Jurkat, Clone E6-1 (cell line): ENCODE measurements around the gene NEU4.
A peak's percentile ranks its signal among the peaks of the same experiment; 100 is the strongest.

Experiments used
- DNase-seq: peaks from one replicate; pipeline ENCODE4 v3.0.0-alpha.2; 2011; ENCODE audit warnings: low read depth, low spot score
- H3K4me3 ChIP-seq: 2 replicates; pipeline ENCODE4 v1.5.1; 2011; ENCODE audit warnings: mild to moderate bottlenecking, low read length, control low read depth, moderate library complexity

Gene NEU4

DNA sequence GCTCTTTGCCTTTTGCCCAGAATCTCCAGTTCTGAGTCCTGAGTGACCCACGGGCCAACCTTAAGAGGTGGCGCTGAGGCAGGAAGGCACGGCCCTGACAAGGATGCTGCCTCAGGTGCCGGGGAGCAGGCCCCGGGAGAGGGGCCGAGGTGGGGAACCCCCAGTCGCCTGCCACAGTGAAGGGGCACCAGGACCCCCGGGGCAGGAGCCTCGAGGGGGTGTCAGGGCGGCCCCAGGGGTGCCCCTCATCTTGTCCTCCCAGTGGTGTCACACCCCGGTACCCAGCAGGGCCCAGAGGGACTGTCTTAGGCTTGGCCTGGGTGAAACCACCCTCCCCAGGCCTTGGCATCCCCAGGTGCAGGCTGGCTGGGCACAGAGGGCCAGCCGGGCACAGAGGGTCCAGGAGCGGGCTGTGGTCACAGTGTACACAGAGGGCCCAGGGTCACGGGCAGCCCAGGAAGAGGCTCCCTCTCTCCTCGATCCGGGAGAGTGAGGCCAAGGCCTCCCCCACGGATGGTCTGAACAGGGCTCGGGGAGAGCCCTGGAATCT lies 48.7 kb downstream of the NEU4 start:
- no peak for DNase-seq
- no peak overlapping the region for H3K4me3 ChIP-seq

DNA sequence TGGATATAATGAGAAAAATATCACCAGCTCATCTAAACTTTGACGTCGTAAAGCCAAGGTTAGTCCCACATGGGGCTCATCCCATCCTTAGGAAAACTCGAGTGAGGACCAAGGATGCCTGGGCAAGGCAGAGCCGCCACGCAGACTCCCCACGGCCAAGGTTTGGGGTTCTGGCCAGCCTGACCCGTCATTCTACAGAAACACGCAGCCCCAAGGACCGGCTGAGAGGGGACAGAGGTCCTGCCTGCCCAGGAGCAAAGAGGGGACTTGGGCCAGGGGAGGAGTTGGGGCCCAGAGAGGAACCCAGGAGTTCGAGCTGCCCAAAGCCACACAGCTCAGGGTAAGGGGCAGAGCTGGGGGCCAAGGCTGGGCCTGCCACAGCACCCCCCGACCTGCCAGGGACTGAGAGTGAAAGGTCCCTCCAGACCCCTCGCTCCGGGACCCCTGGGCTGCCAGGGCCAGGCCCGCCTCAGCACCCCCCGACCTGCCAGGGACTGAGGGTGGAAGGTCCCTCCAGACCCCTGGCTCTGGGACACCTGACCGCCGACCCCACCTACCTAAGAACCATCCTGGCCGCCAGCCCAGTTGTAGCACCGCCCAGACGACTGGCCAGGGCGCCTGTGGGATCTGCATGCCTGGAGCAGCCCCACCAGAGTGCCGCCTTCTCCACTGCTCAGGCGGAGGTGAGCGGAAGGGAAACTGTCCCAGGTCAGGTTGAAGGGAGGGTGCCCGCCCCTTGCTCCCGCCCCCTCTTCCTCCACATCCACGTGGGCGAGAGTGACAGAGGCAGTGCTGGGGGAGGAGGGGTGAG lies 49.4 kb downstream of the NEU4 start, which contains the start of gene PDCD1:
Gene PDCD1 (minus strand): TSS at position 689 of the 811 bp plus-strand sequence. CDS start 56 bp downstream, at position 633.
- DNase-seq = no peak
- peak within 1 kb of the TSS; percentile 25 for H3K4me3 ChIP-seq

DNA sequence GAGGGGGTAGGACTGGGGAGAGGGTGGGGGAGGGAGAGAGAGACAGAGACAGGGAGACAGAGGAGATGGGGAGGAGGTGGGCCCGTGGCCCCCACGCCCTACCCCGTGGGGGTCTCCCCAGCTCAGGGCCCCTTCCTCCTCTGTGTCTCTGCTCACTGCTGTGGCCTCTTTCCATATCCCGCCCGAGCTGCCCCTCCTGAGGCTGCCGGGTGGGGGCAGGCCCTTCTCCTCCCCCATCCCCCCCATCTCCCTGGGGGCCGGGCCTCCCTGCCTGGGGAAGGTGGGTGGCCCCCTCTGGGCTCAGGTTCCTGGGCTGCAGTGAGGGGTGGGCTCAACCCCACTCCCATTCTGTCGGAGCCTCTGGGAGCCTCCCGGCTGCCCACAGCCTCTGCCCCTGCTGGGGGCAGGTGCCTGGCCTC lies 50.0 kb downstream of the NEU4 start:
- no peak for DNase-seq
- no peak overlapping the region for H3K4me3 ChIP-seq

DNA sequence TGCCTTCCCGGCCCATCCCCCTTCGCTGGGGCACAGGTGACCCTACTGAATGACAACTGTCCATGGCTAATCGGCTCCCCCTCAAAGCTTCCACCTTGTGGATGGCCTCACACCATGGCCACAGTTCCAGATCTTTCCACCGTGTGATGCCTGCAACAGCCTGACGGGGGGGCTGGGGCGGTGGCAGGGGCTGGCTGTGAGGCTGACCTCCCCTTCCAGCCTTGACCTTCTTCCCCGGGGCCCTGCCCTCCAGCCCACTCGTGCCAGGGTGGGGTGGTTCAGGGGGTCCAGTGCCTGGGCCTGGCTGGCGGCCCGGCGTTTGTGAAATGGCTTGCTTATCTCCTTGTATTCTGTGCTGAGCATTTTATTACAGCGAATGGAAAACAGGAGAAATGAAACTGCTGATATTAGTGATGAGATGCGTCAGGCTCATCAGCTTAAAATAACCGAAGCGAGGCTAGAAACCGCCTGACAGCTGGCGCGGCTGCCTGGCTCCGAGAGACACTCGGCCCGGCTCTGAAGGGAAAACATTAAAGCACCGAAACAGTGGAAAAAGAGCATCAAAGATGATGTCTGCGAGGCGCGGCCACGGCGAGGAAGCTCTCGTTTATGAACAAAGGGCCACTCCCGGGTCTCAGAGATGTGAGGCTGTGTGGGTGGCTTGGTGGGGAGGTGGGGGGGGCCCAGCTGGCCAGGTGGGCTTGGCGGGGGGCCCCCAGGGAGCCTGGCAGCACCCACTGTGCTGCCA lies 50.6 kb downstream of the NEU4 start:
- peak overlapping the region; percentile 25 for H3K4me3 ChIP-seq
- DNase-seq = peak; percentile 68

DNA sequence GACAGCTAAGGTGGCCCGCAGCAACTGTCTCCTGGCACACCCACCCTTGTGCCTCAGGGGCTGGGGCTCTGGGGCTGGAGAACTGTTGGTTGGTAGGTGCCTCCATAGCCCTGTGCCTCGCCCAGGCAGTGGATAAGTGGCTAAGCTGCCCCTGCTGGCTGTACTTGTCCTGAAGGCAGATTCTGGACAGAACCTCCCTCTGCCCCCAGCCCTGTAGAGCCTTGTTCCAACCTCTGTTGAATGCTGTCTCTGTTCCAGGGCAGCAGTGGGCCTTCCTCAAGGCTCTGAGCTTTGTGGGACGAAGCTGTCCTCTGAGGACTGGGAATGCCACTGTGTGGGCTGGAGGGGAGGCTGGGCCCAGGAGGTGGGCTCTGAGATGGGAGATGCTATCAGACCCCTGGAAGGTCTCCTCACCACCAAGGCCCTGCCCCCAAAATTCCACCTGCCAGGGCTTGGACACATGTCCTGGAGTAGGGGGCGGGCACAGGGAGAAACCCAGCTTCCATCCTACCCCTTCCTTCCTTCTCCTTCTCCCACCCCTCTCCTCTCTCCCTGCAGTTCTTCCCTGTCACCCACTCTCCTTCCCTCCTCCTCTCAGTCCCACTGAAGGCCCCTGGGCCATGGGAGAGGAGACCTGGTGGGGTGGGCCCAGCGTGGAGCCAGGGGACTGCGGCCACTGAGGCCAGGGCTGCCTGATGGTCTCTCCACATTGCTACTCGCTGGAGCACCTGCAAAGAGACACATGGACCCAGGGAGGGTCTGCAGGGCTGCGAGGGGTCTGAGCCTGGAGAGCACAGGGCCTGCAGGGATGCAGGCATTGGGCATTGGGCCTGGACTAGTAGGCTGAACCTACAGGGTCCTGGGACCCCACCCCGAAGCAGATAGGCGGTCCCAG lies 51.4 kb downstream of the NEU4 start:
- DNase-seq = no peak
- H3K4me3 ChIP-seq = no peak overlapping the region; the same call in 1 of the 2 replicates

DNA sequence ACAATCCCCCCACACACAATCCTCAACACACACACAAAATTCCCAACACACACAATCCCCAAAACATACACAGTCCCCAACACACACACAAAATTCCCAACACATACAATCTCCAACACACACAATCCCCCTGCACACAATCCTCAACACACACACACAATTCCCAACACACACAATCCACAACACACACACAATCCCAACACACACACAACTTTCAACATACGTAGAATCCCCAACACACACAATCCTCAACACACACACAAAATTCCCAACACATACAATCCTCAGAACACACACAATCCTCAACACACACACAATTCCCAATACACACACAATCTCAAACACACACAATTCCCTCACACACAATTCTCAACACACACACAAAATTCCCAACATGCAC lies 52.3 kb downstream of the NEU4 start:
- no peak overlapping the region for H3K4me3 ChIP-seq
- no peak for DNase-seq

DNA sequence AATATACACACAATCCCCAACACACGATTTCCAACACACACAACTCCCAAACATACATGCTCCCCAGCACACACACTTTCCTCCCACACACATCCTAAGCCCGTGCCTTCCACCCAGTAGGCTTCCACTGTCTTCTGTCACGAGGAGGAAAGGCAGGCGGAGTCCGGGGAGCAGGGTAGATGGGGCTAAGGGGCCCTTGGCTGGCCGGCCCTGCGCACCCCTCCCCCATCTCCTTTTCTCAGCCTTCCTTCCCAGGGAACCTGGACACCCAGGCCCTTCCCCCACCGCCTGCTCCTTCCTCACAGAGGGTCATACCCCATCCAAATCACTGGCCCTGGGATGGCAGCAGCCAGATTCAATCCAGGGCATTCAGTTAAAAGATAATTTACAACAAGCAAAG lies 53.1 kb downstream of the NEU4 start:
- no peak for DNase-seq
- no peak overlapping the region for H3K4me3 ChIP-seq

DNA sequence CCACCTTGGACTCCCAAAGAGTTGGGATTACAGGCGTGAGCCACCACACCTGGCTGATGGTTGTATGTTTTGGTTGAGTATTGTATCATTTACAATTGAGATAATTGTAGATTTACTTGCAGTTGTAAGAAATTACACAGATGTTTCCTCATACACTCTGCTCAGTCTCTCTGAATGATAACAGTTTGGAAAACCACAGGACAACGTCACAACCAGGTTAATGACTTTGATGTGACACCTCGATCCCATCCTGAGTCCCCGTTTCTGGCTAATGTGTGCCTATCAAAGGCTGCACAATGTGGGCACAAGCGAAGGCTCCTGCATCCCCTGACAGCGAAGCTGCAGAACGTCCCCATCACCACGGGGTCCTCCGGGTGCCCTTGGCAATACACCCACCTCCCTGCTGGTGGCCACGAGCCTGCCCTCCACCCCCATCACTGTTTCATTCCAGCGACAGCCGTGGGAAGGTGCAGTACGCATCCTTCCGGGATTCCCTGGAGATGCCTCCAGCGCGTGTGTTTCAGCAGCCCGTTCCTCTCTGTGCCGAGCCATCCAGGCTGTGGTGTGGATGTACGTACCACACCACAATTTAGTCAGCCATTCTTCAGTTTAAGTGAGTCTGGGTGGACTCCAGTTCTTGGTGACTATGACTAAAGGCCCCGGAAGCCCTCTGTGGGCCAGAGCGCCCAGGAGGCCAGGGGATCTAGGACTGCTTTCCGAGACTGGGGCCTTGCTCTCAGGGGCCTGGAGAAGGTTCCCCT lies 54.0 kb downstream of the NEU4 start:
- DNase-seq = peak; percentile 69
- H3K4me3 ChIP-seq = no peak overlapping the region

DNA sequence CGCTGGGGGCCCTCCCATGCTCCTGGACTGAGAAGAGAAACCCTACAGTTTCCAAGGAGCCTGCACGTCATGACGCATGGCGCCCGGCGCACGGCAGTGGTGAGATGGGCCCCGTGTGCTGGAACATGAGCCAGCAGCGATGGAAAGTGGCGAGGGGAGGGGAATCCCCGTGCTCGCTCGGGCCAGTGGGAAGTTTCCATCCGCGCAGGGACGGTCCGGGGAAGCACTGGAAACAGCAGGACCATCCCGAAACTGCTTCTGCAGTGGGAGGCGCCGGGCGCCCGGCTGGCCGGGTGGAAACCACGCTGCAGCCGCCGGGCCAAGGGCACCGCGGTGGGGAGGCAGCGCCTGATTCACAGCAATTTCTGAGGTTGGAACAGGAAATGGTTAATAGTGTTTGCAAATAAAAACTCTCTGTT lies 54.6 kb downstream of the NEU4 start:
- no peak for DNase-seq
- no peak overlapping the region for H3K4me3 ChIP-seq

DNA sequence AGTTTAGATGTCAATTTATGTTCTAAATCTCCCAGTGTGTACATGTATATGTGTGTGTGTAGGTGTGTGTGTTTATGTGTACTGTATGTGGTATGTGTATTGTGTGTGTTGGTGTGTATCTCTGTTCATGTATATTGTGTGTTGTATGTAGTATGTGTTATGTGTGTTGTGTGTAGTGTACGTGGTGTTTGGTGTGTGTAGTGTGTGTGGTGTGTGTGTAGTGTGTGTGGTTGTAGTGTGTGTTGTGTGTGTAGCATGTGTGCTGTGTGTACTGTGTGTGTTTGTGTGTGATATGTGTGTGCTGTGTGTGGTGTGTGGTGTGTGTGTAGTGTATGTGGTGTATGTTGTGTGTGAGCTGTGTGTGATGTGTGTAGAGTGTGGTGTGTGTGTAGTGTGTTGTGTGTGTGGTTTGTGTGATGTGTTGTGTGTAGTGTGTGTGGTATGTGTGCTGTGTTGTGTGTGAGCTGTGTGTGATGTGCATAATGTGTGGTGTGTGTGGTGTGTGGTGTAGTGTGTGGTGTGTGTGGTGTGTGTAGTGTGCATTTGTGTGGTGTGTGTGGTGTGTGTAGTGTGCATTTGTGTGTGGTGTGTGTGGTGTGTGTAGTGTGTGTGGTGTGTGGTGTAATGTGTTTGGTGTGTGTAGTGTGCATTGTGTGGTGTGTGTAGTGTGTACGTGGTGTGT lies 55.3 kb downstream of the NEU4 start:
- no peak for DNase-seq

DNA sequence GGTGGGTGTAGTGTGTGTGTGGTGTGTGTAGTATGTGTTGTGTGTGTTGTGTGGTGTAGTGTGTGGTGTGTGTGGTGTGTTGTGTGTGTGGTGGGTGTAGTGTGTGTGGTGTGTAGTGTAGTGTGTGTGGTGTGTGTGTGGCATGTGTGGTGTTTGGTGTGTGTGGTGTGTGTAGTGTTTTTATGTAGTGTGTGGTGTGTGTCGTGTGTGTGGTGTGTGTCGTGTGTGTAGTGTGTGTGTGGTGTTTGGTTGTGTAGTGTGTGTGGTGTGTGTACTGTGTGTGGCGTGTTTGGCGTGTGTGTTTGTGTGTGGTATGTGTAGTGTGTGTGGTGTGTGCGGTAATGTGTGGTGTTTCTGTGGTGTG lies 55.8 kb downstream of the NEU4 start:
- H3K4me3 ChIP-seq = no peak overlapping the region
- no peak for DNase-seq

More for the DNA sequence above, 55.3 kb downstream of the NEU4 start:
- H3K4me3 ChIP-seq = no peak overlapping the region

DNA sequence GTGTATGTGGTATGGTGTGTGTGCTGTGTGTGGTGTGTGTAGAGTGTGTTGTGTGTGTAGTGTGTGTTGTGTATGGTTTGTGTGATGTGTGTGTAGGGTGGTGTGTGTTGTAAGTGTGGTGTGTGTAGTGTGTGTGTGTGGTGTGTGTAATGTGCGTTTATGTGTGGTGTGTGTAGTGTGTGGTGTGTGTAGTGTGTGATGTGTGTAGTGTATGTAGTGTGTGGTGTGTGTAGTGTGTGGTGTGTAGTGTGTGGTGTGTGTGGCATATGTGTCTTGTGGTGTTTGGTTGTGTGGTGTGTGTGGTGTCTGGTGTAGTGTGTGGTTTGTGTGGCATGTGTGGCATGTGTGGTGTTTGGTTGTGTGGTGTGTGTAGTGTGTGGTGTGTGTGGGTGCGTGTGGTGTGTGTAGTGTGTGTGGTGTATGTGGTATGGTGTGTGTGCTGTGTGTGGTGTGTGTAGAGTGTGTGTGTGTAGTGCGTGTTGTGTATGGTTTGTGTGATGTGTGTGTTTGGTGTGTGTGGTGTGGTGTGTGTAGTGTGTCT lies 56.5 kb downstream of the NEU4 start:
- H3K4me3 ChIP-seq = no peak overlapping the region
- no peak for DNase-seq

DNA sequence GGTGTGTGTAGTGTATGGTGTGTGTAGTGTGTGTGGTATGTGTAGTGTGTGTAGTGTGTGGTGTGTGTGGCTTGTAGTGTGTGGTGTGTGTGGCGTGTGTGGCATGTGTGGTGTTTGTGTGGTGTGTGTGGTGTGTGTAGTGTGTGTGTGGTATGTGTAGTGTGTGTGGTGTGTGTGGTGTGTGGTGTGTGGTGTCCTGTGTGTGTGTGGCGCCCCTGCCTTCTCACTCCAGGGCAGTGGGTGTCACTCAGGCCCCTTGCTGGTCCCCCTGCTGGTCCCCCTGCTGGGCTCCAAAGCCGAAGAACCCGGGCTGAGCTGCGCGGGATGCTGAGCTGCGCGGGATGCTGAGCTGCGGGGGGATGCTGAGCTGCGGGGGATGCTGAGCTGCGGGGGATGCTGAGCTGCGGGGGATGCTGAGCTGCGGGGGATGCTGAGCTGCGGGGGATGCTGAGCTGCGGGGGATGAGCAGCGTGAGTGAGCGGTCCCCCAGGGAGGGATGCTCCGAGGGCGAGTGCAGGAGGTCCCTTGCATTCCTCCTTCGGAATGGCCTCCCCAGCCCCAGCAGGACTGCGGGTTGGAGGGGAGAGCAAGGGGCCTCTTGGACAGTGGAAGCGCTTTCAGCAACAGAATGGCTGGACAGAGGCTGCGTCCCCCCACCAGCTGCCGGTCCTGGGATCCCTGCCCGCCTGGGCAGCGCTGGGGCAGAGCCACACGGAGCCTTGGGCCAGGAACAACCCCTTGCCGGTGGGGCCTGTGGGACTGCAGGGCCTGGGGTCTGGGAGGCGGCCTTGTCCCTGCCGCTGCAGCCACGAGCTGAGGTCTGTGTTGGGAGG lies 57.2 kb downstream of the NEU4 start:
- no peak overlapping the region for H3K4me3 ChIP-seq
- no peak for DNase-seq
